ENCODE measurements around the gene WWOX.
A peak's percentile ranks its signal among the peaks of the same experiment; 100 is the strongest.
"Not testable (repeated sequence)": the region's sequence is repeated elsewhere in the genome, so short reads cannot be mapped to it uniquely, and the experiment has no call there.

Gene WWOX

GRCh38 chr16:78505544-78506366 is 406.3 kb downstream of the WWOX start:
- peak; percentile 11 for DNase-seq

GRCh38 chr16:78506367-78507193 is 407.1 kb downstream of the WWOX start:
- no peak for DNase-seq

GRCh38 chr16:78507576-78507975 is 408.1 kb downstream of the WWOX start:
- DNase-seq: no peak

GRCh38 chr16:78509965-78510364 is 410.5 kb downstream of the WWOX start:
- DNase-seq: no peak

- no peak for DNase-seq
Observed at GRCh38 chr16:78510496-78510895, 411.0 kb downstream of the WWOX start.

- no peak for DNase-seq
Observed at GRCh38 chr16:78513838-78514237, 414.4 kb downstream of the WWOX start.

GRCh38 chr16:78514888-78515287 is 415.4 kb downstream of the WWOX start:
- DNase-seq: not testable (repeated sequence)

GRCh38 chr16:78515421-78515820 is 416.0 kb downstream of the WWOX start:
- no peak for DNase-seq

- no peak for DNase-seq
Observed at GRCh38 chr16:78516006-78516736, 416.7 kb downstream of the WWOX start.

- DNase-seq: no peak
Observed at GRCh38 chr16:78519896-78520295, 420.4 kb downstream of the WWOX start.

- no peak for DNase-seq
Observed at GRCh38 chr16:78520470-78520869, 421.0 kb downstream of the WWOX start.

GRCh38 chr16:78522327-78522726 is 422.9 kb downstream of the WWOX start:
- no peak for DNase-seq

- DNase-seq: no peak
Observed at GRCh38 chr16:78523212-78523985, 423.9 kb downstream of the WWOX start.

GRCh38 chr16:78524066-78524595 is 424.7 kb downstream of the WWOX start:
- DNase-seq: no peak

- no peak for DNase-seq
Observed at GRCh38 chr16:78528265-78528664, 428.8 kb downstream of the WWOX start.

GRCh38 chr16:78529881-78530280 is 430.4 kb downstream of the WWOX start:
- no peak for DNase-seq

GRCh38 chr16:78530283-78530682 is 430.8 kb downstream of the WWOX start:
- DNase-seq: no peak

GRCh38 chr16:78535098-78535497 is 435.6 kb downstream of the WWOX start:
- no peak for DNase-seq

GRCh38 chr16:78537511-78537910 is 438.1 kb downstream of the WWOX start:
- no peak for DNase-seq

GRCh38 chr16:78538292-78538691 is 438.8 kb downstream of the WWOX start:
- no peak for DNase-seq

- no peak for DNase-seq
Observed at GRCh38 chr16:78538919-78539318, 439.5 kb downstream of the WWOX start.

GRCh38 chr16:78542419-78542818 is 443.0 kb downstream of the WWOX start:
- no peak for DNase-seq
